ENCODE data around the gene PRKRA.

GRCh38 chr2:178496049-178496448 lies 45.1 kb upstream of the PRKRA start:
- no peak for TF ChIP-seq POLR2A (IDR thresholded peaks at IDR 0.05)
- no peak for TF ChIP-seq CTCF (IDR thresholded peaks at IDR 0.05)
- no peak for TF ChIP-seq POLR2AphosphoS5 (IDR thresholded peaks at IDR 0.05; ENCODE audit: insufficient read depth in 1 of 2, low read depth in 1 of 2)
